ENCODE data around the gene A2M. TPM values are rescaled to one million over a fixed set of nuclear protein-coding genes. Genes with fewer than 3 reads are reported as not detected.

The A2M gene
- total and polyA plus RNA-seq, 2 donors (not counting 1 experiment from before 2014, with no cell fraction given) = 0.04 TPM; not detected in 1

- Histone ChIP-seq H3K4me3 (ENCODE audit: control extremely low read depth in 1 of 5, extremely low read depth in 1 of 5, insufficient read depth in 1 of 5, low read depth in 2 of 5, low read length in 4 of 5) (no peak overlapping the region), H3K36me3 (replicated peaks in 1 of 2; ENCODE audit: control extremely low read depth in 1 of 2, control insufficient read depth in 1 of 2, extremely low read depth in 1 of 2, insufficient read depth in 2 of 2, low read length in 1 of 2) (no peaks in the 10 kb centered on the region), H3K79me2 (ENCODE audit: control insufficient read depth, insufficient read depth, low read length) (no peaks in the 10 kb centered on the region), H4K20me1 (ENCODE audit: control insufficient read depth, insufficient read depth, low read length, poor library complexity, severe bottlenecking) (no peaks in the 10 kb centered on the region), H3K27ac (ENCODE audit: low read length in 2 of 2) (no peak overlapping the region), H3K27me3 (replicated peaks in 1 of 4; ENCODE audit: control extremely low read depth in 1 of 4, control insufficient read depth in 3 of 4, insufficient read depth in 4 of 4, low read length in 3 of 4) (no peaks in the 10 kb centered on the region), H3K9ac (ENCODE audit: low read length) (no peak overlapping the region), H3K4me1 (ENCODE audit: control insufficient read depth in 2 of 2, insufficient read depth in 2 of 2, low read length in 2 of 2) (no peaks in the 10 kb centered on the region), H2AFZ (ENCODE audit: insufficient read depth, low read depth, low read length, poor library complexity, severe bottlenecking) (no peak overlapping the region), H3K4me2 (replicated peaks; ENCODE audit: low read depth, low read length, poor library complexity, severe bottlenecking) (no peak overlapping the region), H3K9me3 (ENCODE audit: control extremely low read depth in 1 of 3, control insufficient read depth in 2 of 3, insufficient read depth in 1 of 3, low read length in 2 of 3) (no peaks in the 10 kb centered on the region)
- DNase-seq (no peak), ATAC-seq (ENCODE audit: low read depth) (no peak)
- no peak overlapping the region for H3K27ac Mint-ChIP-seq
- no peak overlapping the region for H3K4me3 Mint-ChIP-seq
- no peak for TF ChIP-seq CTCF (IDR thresholded peaks at IDR 0.05)
- no peak for TF ChIP-seq EZH2 (IDR thresholded peaks at IDR 0.05; ENCODE audit: borderline replicate concordance, insufficient read depth, low read depth, low read length, poor library complexity, severe bottlenecking)
- POLR2A ChIA-PET = no interaction called here
- intact Hi-C loops (cut with micrococcal nuclease) = no loop called here
- no peaks in the 10 kb centered on the region for H3K27me3 Mint-ChIP-seq
- CTCF ChIA-PET = no interaction called here
- no CpG with 5 or more reads among the region's 2 CpGs for WGBS (ENCODE audit: insufficient coverage)
- H3K4me1 Mint-ChIP-seq = no peaks in the 10 kb centered on the region
- H3K9me3 Mint-ChIP-seq (ENCODE audit: insufficient read depth) = no peaks in the 10 kb centered on the region
Observed at GRCh38 chr12:9024512-9024911, 91.2 kb downstream of the A2M start.

- H3K9me3 Mint-ChIP-seq (ENCODE audit: insufficient read depth) = peaks cover 4% of the 10 kb centered on the region
- H3K9me3 ChIP-seq (ENCODE audit: control extremely low read depth in 1 of 3, control insufficient read depth in 2 of 3, insufficient read depth in 1 of 3, low read length in 2 of 3) = peaks cover 0 to 6% (median 0%) of the 10 kb centered on the region in 3 donors
- DNase-seq (no peak), ATAC-seq (ENCODE audit: low read depth) (no peak)
- H3K4me3 Mint-ChIP-seq = no peak overlapping the region
- no peak overlapping the region for H3K27ac Mint-ChIP-seq
- no peak for TF ChIP-seq EZH2 (IDR thresholded peaks at IDR 0.05; ENCODE audit: borderline replicate concordance, insufficient read depth, low read depth, low read length, poor library complexity, severe bottlenecking)
- TF ChIP-seq CTCF (IDR thresholded peaks at IDR 0.05) = no peak
- H3K27ac ChIP-seq (ENCODE audit: low read length in 2 of 2) = no peak overlapping the region
- no peaks in the 10 kb centered on the region for H3K36me3 ChIP-seq (replicated peaks in 1 of 2; ENCODE audit: control extremely low read depth in 1 of 2, control insufficient read depth in 1 of 2, extremely low read depth in 1 of 2, insufficient read depth in 2 of 2, low read length in 1 of 2)
- no peak overlapping the region for H2AFZ ChIP-seq (ENCODE audit: insufficient read depth, low read depth, low read length, poor library complexity, severe bottlenecking)
- H3K79me2 ChIP-seq (ENCODE audit: control insufficient read depth, insufficient read depth, low read length) = no peaks in the 10 kb centered on the region
- intact Hi-C loops (cut with micrococcal nuclease) = no loop called here
- H3K9ac ChIP-seq (ENCODE audit: low read length) = no peak overlapping the region
- H3K4me1 ChIP-seq (ENCODE audit: control insufficient read depth in 2 of 2, insufficient read depth in 2 of 2, low read length in 2 of 2) = no peaks in the 10 kb centered on the region
- CTCF ChIA-PET = interaction anchor here (0.9 to 2.4 kb wide), 2 partner anchors 10 to 27 kb away, joined by 3 to 7 read pairs; no protein-coding TSS in a partner anchor
- no CpG with 5 or more reads among the region's 2 CpGs for WGBS (ENCODE audit: insufficient coverage)
- no peaks in the 10 kb centered on the region for H3K4me1 Mint-ChIP-seq
- POLR2A ChIA-PET = no interaction called here
- H3K27me3 ChIP-seq (replicated peaks in 1 of 4; ENCODE audit: control extremely low read depth in 1 of 4, control insufficient read depth in 3 of 4, insufficient read depth in 4 of 4, low read length in 3 of 4) = no peaks in the 10 kb centered on the region
- no peak overlapping the region for H3K4me3 ChIP-seq (ENCODE audit: control extremely low read depth in 1 of 5, extremely low read depth in 1 of 5, insufficient read depth in 1 of 5, low read depth in 2 of 5, low read length in 4 of 5)
- H3K27me3 Mint-ChIP-seq = no peaks in the 10 kb centered on the region
- no peak overlapping the region for H3K4me2 ChIP-seq (replicated peaks; ENCODE audit: low read depth, low read length, poor library complexity, severe bottlenecking)
- no peaks in the 10 kb centered on the region for H4K20me1 ChIP-seq (ENCODE audit: control insufficient read depth, insufficient read depth, low read length, poor library complexity, severe bottlenecking)
Observed at GRCh38 chr12:9022592-9022991, 93.1 kb downstream of the A2M start.

Other genes starting within 250 kb of the A2M start
- 59.8 and 64.2 TPM in 2 replicates for gene PHC1, start 201.4 kb downstream of the A2M start, total RNA-seq
- 78.2 and 86.9 TPM in 2 replicates for gene PHC1, start 201.4 kb downstream of the A2M start, polyA plus RNA-seq
- 199 and 204 TPM in 2 replicates for gene M6PR, start 166.3 kb downstream of the A2M start, total RNA-seq
- gene M6PR, start 166.3 kb downstream of the A2M start, polyA plus RNA-seq = 56.8 and 58.8 TPM in 2 replicates
- 3.2 and 3.9 TPM in 2 replicates for gene KLRG1, start 126.4 kb downstream of the A2M start, total RNA-seq
- 2.8 and 3.7 TPM in 2 replicates for gene KLRG1, start 126.4 kb downstream of the A2M start, polyA plus RNA-seq
- gene PZP, start 92.5 kb upstream of the A2M start, total RNA-seq = not detected in 2 replicates
- gene PZP, start 92.5 kb upstream of the A2M start, polyA plus RNA-seq = not detected in 2 replicates